GM18858 (cell line): ENCODE results near the gene SLC22A13.

Experiments
- ATAC-seq: cut with Tn5 transposase; IDR thresholded peaks from one replicate; pipeline ENCODE4 v1.9.1; 2021; ENCODE audit not compliant: unreplicated experiment

Gene SLC22A13

DNA sequence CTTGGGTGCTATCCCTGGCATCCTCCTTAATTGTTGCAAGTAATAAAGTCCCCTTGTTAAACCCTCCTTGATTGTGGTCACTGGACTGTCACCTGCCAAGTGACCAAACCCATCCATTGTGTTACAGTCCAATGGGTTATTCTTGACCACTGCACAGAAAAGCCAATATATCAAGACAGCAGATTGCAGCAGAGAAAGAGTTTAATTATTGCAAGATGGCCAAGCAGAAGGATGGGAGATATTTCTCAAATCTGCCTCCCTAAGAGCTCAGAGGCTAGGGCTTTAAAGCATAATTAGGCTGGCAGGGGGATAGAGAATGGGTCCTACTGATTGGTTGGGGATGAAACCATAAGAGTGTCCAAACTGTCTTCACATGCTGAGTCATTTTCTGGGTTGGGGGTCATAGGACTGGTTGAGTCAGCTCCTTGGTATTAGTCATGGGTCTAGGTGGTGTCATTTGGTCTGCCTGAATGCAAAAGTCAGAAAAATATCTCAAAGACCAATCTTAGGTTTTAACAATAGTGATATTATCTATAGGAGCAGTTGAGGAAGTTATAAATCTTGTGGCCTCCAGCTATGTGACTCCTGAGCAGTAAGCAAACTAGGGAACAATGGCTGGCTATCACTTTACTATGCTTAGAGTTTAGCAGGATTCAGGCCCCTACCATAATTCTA lies 61.9 kb downstream of the SLC22A13 start:
- no peak for ATAC-seq
